ENCODE results near the gene GPR31.

Gene GPR31

DNA sequence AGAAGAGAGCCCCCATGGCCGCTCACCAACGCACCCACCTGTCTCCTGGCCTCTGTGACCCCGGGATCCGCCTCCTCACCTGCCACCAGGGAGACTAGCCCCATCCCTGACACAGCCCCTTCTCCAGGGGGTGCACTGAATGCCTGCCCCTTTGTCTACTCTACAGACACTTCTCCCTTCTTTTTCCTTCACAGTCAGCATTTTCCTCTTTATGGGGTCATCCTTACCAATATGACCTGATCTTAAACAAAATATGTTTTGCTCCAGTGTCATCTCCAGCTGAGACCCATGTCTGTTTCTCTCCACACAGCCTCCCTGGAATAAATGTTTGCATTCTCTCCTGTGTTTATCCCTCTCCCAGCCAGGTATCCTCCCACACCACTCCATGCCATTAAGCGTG lies 49.5 kb downstream of the GPR31 start:
- H3K4me1 Mint-ChIP-seq: peaks cover 15% of the 10 kb centered on the region
- peaks cover 3% of the 10 kb centered on the region for H3K27me3 Mint-ChIP-seq (ENCODE audit: low read depth)
- no peak for TF ChIP-seq CTCF (IDR thresholded peaks at IDR 0.05; ENCODE audit: unreplicated experiment in 3 of 3)
- no peak overlapping the region for H3K4me3 Mint-ChIP-seq
- no peaks in the 10 kb centered on the region for H3K9me3 Mint-ChIP-seq
- H3K27ac Mint-ChIP-seq: no peak overlapping the region
- H3K36me3 Mint-ChIP-seq (ENCODE audit: low read depth): no peaks in the 10 kb centered on the region

DNA sequence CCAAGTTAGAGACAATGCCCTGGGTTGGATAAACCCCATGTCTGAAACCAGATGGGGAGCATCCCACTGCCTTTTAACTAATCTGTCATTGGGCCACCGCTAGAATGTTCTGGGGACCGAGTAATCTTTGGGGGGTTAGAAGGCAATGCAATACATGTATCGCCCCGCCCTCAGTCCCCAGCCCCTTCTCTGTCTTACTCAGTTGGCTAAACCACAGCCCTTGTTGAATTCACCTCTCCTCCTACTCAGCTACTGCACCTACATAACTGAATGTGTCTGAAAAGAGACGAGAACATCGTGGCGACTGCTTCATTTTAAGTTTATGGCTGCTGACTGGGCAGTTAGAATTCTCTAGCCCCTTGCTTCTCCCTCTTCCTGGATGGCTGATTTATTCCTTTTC lies 50.0 kb downstream of the GPR31 start:
- H3K9me3 Mint-ChIP-seq: no peaks in the 10 kb centered on the region
- H3K27me3 Mint-ChIP-seq (ENCODE audit: low read depth): peaks cover 3% of the 10 kb centered on the region
- no peak overlapping the region for H3K27ac Mint-ChIP-seq
- H3K4me3 Mint-ChIP-seq: no peak overlapping the region
- peaks cover 15% of the 10 kb centered on the region for H3K4me1 Mint-ChIP-seq
- no peaks in the 10 kb centered on the region for H3K36me3 Mint-ChIP-seq (ENCODE audit: low read depth)
- no peak for TF ChIP-seq CTCF (IDR thresholded peaks at IDR 0.05; ENCODE audit: unreplicated experiment in 3 of 3)

GRCh38 chr6:167106406-167106805 lies 51.4 kb downstream of the GPR31 start:
- no peak overlapping the region for H3K4me3 Mint-ChIP-seq
- no peaks in the 10 kb centered on the region for H3K36me3 Mint-ChIP-seq (ENCODE audit: low read depth)
- H3K27me3 Mint-ChIP-seq (ENCODE audit: low read depth): no peaks in the 10 kb centered on the region
- H3K4me1 Mint-ChIP-seq: peaks cover 15% of the 10 kb centered on the region
- TF ChIP-seq CTCF (IDR thresholded peaks at IDR 0.05; ENCODE audit: unreplicated experiment in 3 of 3): no peak
- peak overlapping the region in 1 of 3 experiments; percentile 31 for H3K27ac Mint-ChIP-seq
- H3K9me3 Mint-ChIP-seq: no peaks in the 10 kb centered on the region

Data from nephron (organoid).